Mononuclear cell (primary cell): Measurements from ENCODE around the gene RITA1. TPM values are rescaled to one million over a fixed set of nuclear protein-coding genes. Genes with fewer than 3 reads are reported as not detected.

Source experiments
- H3K27me3 ChIP-seq: 2 replicates; pipeline ENCODE4 v1.6.0; 2011; ENCODE audit warnings: low read length, control low read depth; ENCODE audit not compliant: insufficient read depth
- H3K4me1 ChIP-seq: 2 replicates; pipeline ENCODE4 v1.5.1; 2011; ENCODE audit warnings: mild to moderate bottlenecking, low read length, control low read depth; ENCODE audit not compliant: insufficient read depth
- H3K4me3 ChIP-seq: 2 replicates; pipeline ENCODE4 v1.5.1; 2011; ENCODE audit warnings: mild to moderate bottlenecking, low read length, moderate library complexity
- H3K9me3 ChIP-seq: 2 replicates; pipeline ENCODE4 v1.5.1; 2011; ENCODE audit warnings: low read depth, mild to moderate bottlenecking, control low read depth, low read length
- total RNA-seq: library from RNA; depleted of rRNA; stranded (reverse); fragments of >200 nt; gene quantifications from one replicate; pipeline ENCODE4 v1.2.3, GENCODE V29; 2012

Gene RITA1
- total RNA-seq, 1 donor: 3.3 TPM

- peaks cover 39% of the 10 kb centered on the region for H3K4me1 ChIP-seq
These were observed 2.4 kb upstream of the RITA1 start for GRCh38 chr12:113183030-113183589.

GRCh38 chr12:113184098-113184899 lies 1.2 kb upstream of the RITA1 start:
- peaks cover 39% of the 10 kb centered on the region for H3K4me1 ChIP-seq
- no peaks in the 10 kb centered on the region for H3K9me3 ChIP-seq
- peak overlapping the region; percentile 97 for H3K4me3 ChIP-seq
- no peaks in the 10 kb centered on the region for H3K27me3 ChIP-seq

More at GRCh38 chr12:113183030-113183589, 2.4 kb upstream of the RITA1 start:
- H3K4me3 ChIP-seq: no peak overlapping the region
- no peaks in the 10 kb centered on the region for H3K9me3 ChIP-seq
- H3K27me3 ChIP-seq: no peaks in the 10 kb centered on the region

GRCh38 chr12:113184900-113185179 lies 681 bp upstream of the RITA1 start:
- no peaks in the 10 kb centered on the region for H3K9me3 ChIP-seq
- peaks cover 39% of the 10 kb centered on the region for H3K4me1 ChIP-seq
- H3K27me3 ChIP-seq: no peaks in the 10 kb centered on the region
- peak overlapping the region; percentile 97 for H3K4me3 ChIP-seq

- Histone ChIP-seq H3K4me3 (peak overlapping the region; percentile 97), H3K27me3 (no peaks in the 10 kb centered on the region), H3K4me1 (peaks cover 39% of the 10 kb centered on the region), H3K9me3 (no peaks in the 10 kb centered on the region)
These were observed 478 bp downstream of the RITA1 start for GRCh38 chr12:113186033-113186365.

- peaks cover 39% of the 10 kb centered on the region for H3K4me1 ChIP-seq
- H3K27me3 ChIP-seq: no peaks in the 10 kb centered on the region
- no peak overlapping the region for H3K4me3 ChIP-seq
- no peaks in the 10 kb centered on the region for H3K9me3 ChIP-seq
These were observed 1.3 kb downstream of the RITA1 start for GRCh38 chr12:113186666-113187325.

- H3K27me3 ChIP-seq: no peaks in the 10 kb centered on the region
- H3K9me3 ChIP-seq: no peaks in the 10 kb centered on the region
- no peak overlapping the region for H3K4me3 ChIP-seq
- H3K4me1 ChIP-seq: peaks cover 24% of the 10 kb centered on the region
These were observed 3.8 kb downstream of the RITA1 start for GRCh38 chr12:113189361-113189760.

GRCh38 chr12:113190761-113191160 lies 5.2 kb downstream of the RITA1 start:
- Histone ChIP-seq H3K27me3 (no peaks in the 10 kb centered on the region), H3K4me1 (peaks cover 21% of the 10 kb centered on the region), H3K9me3 (no peaks in the 10 kb centered on the region), H3K4me3 (no peak overlapping the region)

- Histone ChIP-seq H3K4me3 (no peak overlapping the region), H3K9me3 (no peaks in the 10 kb centered on the region), H3K27me3 (no peaks in the 10 kb centered on the region), H3K4me1 (peaks cover 16% of the 10 kb centered on the region)
These were observed 5.7 kb downstream of the RITA1 start for GRCh38 chr12:113191227-113191626.

- no peaks in the 10 kb centered on the region for H3K27me3 ChIP-seq
- no peak overlapping the region for H3K4me3 ChIP-seq
- no peaks in the 10 kb centered on the region for H3K9me3 ChIP-seq
These were observed 9.5 kb downstream of the RITA1 start for GRCh38 chr12:113194971-113195391.

GRCh38 chr12:113195598-113195997 lies 10.1 kb downstream of the RITA1 start:
- Histone ChIP-seq H3K4me1 (peaks cover 22% of the 10 kb centered on the region), H3K27me3 (no peaks in the 10 kb centered on the region), H3K9me3 (no peaks in the 10 kb centered on the region), H3K4me3 (no peak overlapping the region)

More at GRCh38 chr12:113194971-113195391, 9.5 kb downstream of the RITA1 start:
- peaks cover 16% of the 10 kb centered on the region for H3K4me1 ChIP-seq

- H3K4me3 ChIP-seq: no peak overlapping the region
- no peaks in the 10 kb centered on the region for H3K27me3 ChIP-seq
- peaks cover 32% of the 10 kb centered on the region for H3K4me1 ChIP-seq
- H3K9me3 ChIP-seq: no peaks in the 10 kb centered on the region
These were observed 11.1 kb downstream of the RITA1 start for GRCh38 chr12:113196582-113196981.

GRCh38 chr12:113196990-113197389 lies 11.5 kb downstream of the RITA1 start:
- Histone ChIP-seq H3K27me3 (no peaks in the 10 kb centered on the region), H3K4me3 (no peak overlapping the region), H3K4me1 (peaks cover 34% of the 10 kb centered on the region), H3K9me3 (no peaks in the 10 kb centered on the region)

- Histone ChIP-seq H3K4me1 (peaks cover 38% of the 10 kb centered on the region), H3K27me3 (no peaks in the 10 kb centered on the region), H3K9me3 (no peaks in the 10 kb centered on the region), H3K4me3 (no peak overlapping the region)
These were observed 12.1 kb downstream of the RITA1 start for GRCh38 chr12:113197518-113198077.

- H3K4me3 ChIP-seq: no peak overlapping the region
- H3K4me1 ChIP-seq: peaks cover 44% of the 10 kb centered on the region
- H3K27me3 ChIP-seq: no peaks in the 10 kb centered on the region
- no peaks in the 10 kb centered on the region for H3K9me3 ChIP-seq
These were observed 12.8 kb downstream of the RITA1 start for GRCh38 chr12:113198296-113198695.

GRCh38 chr12:113200021-113200797 lies 14.7 kb downstream of the RITA1 start:
- Histone ChIP-seq H3K4me3 (no peak overlapping the region), H3K27me3 (no peaks in the 10 kb centered on the region), H3K9me3 (no peaks in the 10 kb centered on the region), H3K4me1 (peaks cover 61% of the 10 kb centered on the region)
